Astrocyte (in vitro differentiated cells and primary cell): Measurements from ENCODE around the gene HNRNPF.

Experiments used
- CTCF ChIP-seq: IDR thresholded peaks from 2 replicates; pipeline ENCODE4 v1.5.1; 2011; ENCODE audit warnings: low read depth, mild to moderate bottlenecking, inconsistent platforms, low read length, moderate library complexity; ENCODE audit not compliant: insufficient read depth
- EZH2 ChIP-seq: IDR thresholded peaks from 2 replicates; pipeline ENCODE4 v1.6.1; 2012; ENCODE audit warnings: mild to moderate bottlenecking, low read length, inconsistent platforms; ENCODE audit not compliant: insufficient read depth

GRCh38 chr10:43391496-43391895, 17.5 kb downstream of the HNRNPF start:
- TF ChIP-seq CTCF (no peak), EZH2 (no peak)
